ENCODE results near the gene ACSBG1.

ACSBG1 gene

GRCh38 chr15:78264304-78265136 lies 30.2 kb upstream of the ACSBG1 start, which contains the start of gene DNAJA4:
Gene DNAJA4, plus strand, starts transcription at chr15:78264562. Its CDS starts 202 bp downstream, at chr15:78264764.
- H3K4me3 ChIP-seq (ENCODE audit: control insufficient read depth, low read depth, low read length): peak within 1 kb of the TSS; percentile 49
- no peak for DNase-seq (ENCODE audit: low read depth)

GRCh38 chr15:78263907-78264303 lies 29.5 kb upstream of the ACSBG1 start:
- TF ChIP-seq CTCF (IDR thresholded peaks at IDR 0.05; ENCODE audit: control insufficient read depth, insufficient read depth, low read depth, low read length, missing control alignments): no peak
- no peak overlapping the region for H3K4me3 ChIP-seq (ENCODE audit: control insufficient read depth, low read depth, low read length)
- DNase-seq (ENCODE audit: low read depth): no peak

More at GRCh38 chr15:78264304-78265136, 30.2 kb upstream of the ACSBG1 start, which contains the start of gene DNAJA4:
- no peak for TF ChIP-seq CTCF (IDR thresholded peaks at IDR 0.05; ENCODE audit: control insufficient read depth, insufficient read depth, low read depth, low read length, missing control alignments)

- no peak overlapping the region for H3K4me3 ChIP-seq (ENCODE audit: control insufficient read depth, low read depth, low read length)
- TF ChIP-seq CTCF (IDR thresholded peaks at IDR 0.05; ENCODE audit: control insufficient read depth, insufficient read depth, low read depth, low read length, missing control alignments): no peak
Observed at GRCh38 chr15:78263351-78263781, 29.0 kb upstream of the ACSBG1 start.

GRCh38 chr15:78261062-78261461 lies 26.7 kb upstream of the ACSBG1 start:
- no peak for DNase-seq (ENCODE audit: low read depth)
- no peak for TF ChIP-seq CTCF (IDR thresholded peaks at IDR 0.05; ENCODE audit: control insufficient read depth, insufficient read depth, low read depth, low read length, missing control alignments)
- H3K4me3 ChIP-seq (ENCODE audit: control insufficient read depth, low read depth, low read length): no peak overlapping the region

More at GRCh38 chr15:78263351-78263781, 29.0 kb upstream of the ACSBG1 start:
- DNase-seq (ENCODE audit: low read depth): no peak

GRCh38 chr15:78260489-78260888 lies 26.1 kb upstream of the ACSBG1 start:
- DNase-seq (ENCODE audit: low read depth): no peak
- TF ChIP-seq CTCF (IDR thresholded peaks at IDR 0.05; ENCODE audit: control insufficient read depth, insufficient read depth, low read depth, low read length, missing control alignments): no peak
- H3K4me3 ChIP-seq (ENCODE audit: control insufficient read depth, low read depth, low read length): no peak overlapping the region

- no peak for TF ChIP-seq CTCF (IDR thresholded peaks at IDR 0.05; ENCODE audit: control insufficient read depth, insufficient read depth, low read depth, low read length, missing control alignments)
- no peak overlapping the region for H3K4me3 ChIP-seq (ENCODE audit: control insufficient read depth, low read depth, low read length)
- no peak for DNase-seq (ENCODE audit: low read depth)
Observed at GRCh38 chr15:78259232-78259631, 24.9 kb upstream of the ACSBG1 start.

Measured in AG09309 (cell line).